Activated CD4-positive, alpha-beta T cell treated with anti-CD3 and anti-CD28 coated beads for 36 hours (primary cell): ENCODE measurements around the gene CCNB1IP1. TPM values are rescaled to one million over a fixed set of nuclear protein-coding genes. Genes with fewer than 3 reads are reported as not detected.

Source experiments
- ATAC-seq: fragments of 200-7000 bp; cut with Tn5 transposase; one replicate; pipeline ENCODE4 v1.10.0; 2021; ENCODE audit warnings: mild to moderate bottlenecking, moderate library complexity
- CTCF ChIA-PET: fragments of 350-600 bp; sonication (Branson Sonifier 250); formaldehyde crosslinking; loops from one replicate; lab custom pipeline; 2021; ENCODE audit warnings: antibody characterized with exemption; lab: Charles Lee
- POLR2A ChIA-PET: fragments of 350-600 bp; sonication (Branson Sonifier 250); formaldehyde crosslinking; loops from one replicate; lab custom pipeline; 2021; ENCODE audit warnings: antibody characterized with exemption, inconsistent platforms; lab: Charles Lee
- DNase-seq: peaks from one replicate; pipeline ENCODE4 v3.0.0-alpha.2; 2020
- H3K27ac Mint-ChIP-seq: one replicate; pipeline ENCODE4 v1.8.0; 2021; ENCODE audit warnings: mixed read lengths
- H3K27me3 Mint-ChIP-seq: one replicate; pipeline ENCODE4 v1.8.0; 2021; ENCODE audit warnings: mixed read lengths
- H3K36me3 Mint-ChIP-seq: one replicate; pipeline ENCODE4 v1.8.0; 2021; ENCODE audit warnings: low read depth, mixed read lengths
- H3K4me1 Mint-ChIP-seq: one replicate; pipeline ENCODE4 v1.8.0; 2021; ENCODE audit warnings: mixed read lengths
- H3K4me3 Mint-ChIP-seq: one replicate; pipeline ENCODE4 v1.8.0; 2021; ENCODE audit warnings: mild to moderate bottlenecking, moderate library complexity, mixed read lengths
- H3K9me3 Mint-ChIP-seq: one replicate; pipeline ENCODE4 v1.8.0; 2021; ENCODE audit warnings: low read depth, mixed read lengths
- intact Hi-C, 2 experiments: fragments of 100-400 bp; cut with DNase I in 1 of 2; cut with micrococcal nuclease in 1 of 2; formaldehyde crosslinking; loops; one replicate each; pipeline versions ENCODE4 v1.14.2 to v1.15.1; 2022 to 2024; cut with DNase I, micrococcal nuclease
- total RNA-seq, 2 experiments: library from RNA; stranded (reverse); gene quantifications; one replicate each; pipeline ENCODE4 v1.2.3, GENCODE V29; 2021

CCNB1IP1 gene
- total RNA-seq, 2 experiments from 2014 or later = 57.4 to 67.0 TPM

GRCh38 chr14:20334017-20334416 lies 938 bp upstream of the CCNB1IP1 start:
- Mint-ChIP-seq H3K4me3 (no peak overlapping the region), H3K27ac (peak overlapping the region; percentile 95), H3K36me3 (peaks cover 13% of the 10 kb centered on the region), H3K9me3 (no peaks in the 10 kb centered on the region), H3K27me3 (no peaks in the 10 kb centered on the region), H3K4me1 (peaks cover 27% of the 10 kb centered on the region)
- no peak for DNase-seq
- no peak for ATAC-seq
- POLR2A ChIA-PET = interaction anchor here (2.5 kb wide), 1 partner anchor 9 kb away, joined by 32 read pairs; the partner anchor contains the start of gene PARP2
- CTCF ChIA-PET = interaction anchor here (0.6 to 2.4 kb wide), 8 partner anchors 9 to 770 kb away, joined by 3 to 32 read pairs (median 5); partner anchors contain the start of genes PARP2 and PIP4P1
- intact Hi-C loops = no loop called here

- no peaks in the 10 kb centered on the region for H3K27me3 Mint-ChIP-seq
- peak overlapping the region; percentile 98 for H3K4me3 Mint-ChIP-seq
- H3K9me3 Mint-ChIP-seq = no peaks in the 10 kb centered on the region
- ATAC-seq (peak; percentile 20), DNase-seq (no peak)
- H3K27ac Mint-ChIP-seq = peak overlapping the region; percentile 95
- peaks cover 17% of the 10 kb centered on the region for H3K36me3 Mint-ChIP-seq
- intact Hi-C loops = loop anchor here (1.0 to 2.0 kb wide), 7 partner anchors 10 to 349 kb away; partner anchors contain the start of genes APEX1 (in 2 of the 2), PARP2 (in 2 of the 2), OSGEP (in 1 of the 2) and TEP1 (in 1 of the 2)
- POLR2A ChIA-PET = interaction anchor here (2.5 kb wide), 1 partner anchor 10 kb away, joined by 32 read pairs; the partner anchor contains the start of gene PARP2
- CTCF ChIA-PET = interaction anchor here (0.7 to 2.4 kb wide), 7 partner anchors 10 to 771 kb away, joined by 3 to 32 read pairs (median 5); partner anchors contain the start of genes PARP2 and PIP4P1
- H3K4me1 Mint-ChIP-seq = peaks cover 32% of the 10 kb centered on the region
These were observed 389 bp upstream of the CCNB1IP1 start for GRCh38 chr14:20333494-20333841.

- no peak for DNase-seq
- Mint-ChIP-seq H3K36me3 (peaks cover 19% of the 10 kb centered on the region), H3K9me3 (no peaks in the 10 kb centered on the region), H3K4me3 (peak overlapping the region; percentile 98), H3K27me3 (no peaks in the 10 kb centered on the region), H3K27ac (peak overlapping the region; percentile 95), H3K4me1 (peaks cover 41% of the 10 kb centered on the region)
- CTCF ChIA-PET = interaction anchor here (2.4 kb wide), 2 partner anchors 11 to 83 kb away, joined by 7 to 32 read pairs; partner anchors contain the start of gene PARP2
- no peak for ATAC-seq
- intact Hi-C loops = loop anchor here (2.0 kb wide), 4 partner anchors 26 to 350 kb away; partner anchors contain the start of genes APEX1 (in 1 of the 2), OSGEP (in 1 of the 2) and TEP1 (in 1 of the 2)
- POLR2A ChIA-PET = interaction anchor here (2.5 kb wide), 1 partner anchor 11 kb away, joined by 32 read pairs; the partner anchor contains the start of gene PARP2
These were observed 670 bp downstream of the CCNB1IP1 start for GRCh38 chr14:20332431-20332787.

- ChIA-PET CTCF (interaction anchor here (1.1 kb wide), 1 partner anchor 10 kb away, joined by 3 read pairs; no protein-coding TSS in a partner anchor), POLR2A (no interaction called here)
- no peaks in the 10 kb centered on the region for H3K9me3 Mint-ChIP-seq
- H3K36me3 Mint-ChIP-seq = peaks cover 30% of the 10 kb centered on the region
- no peak for ATAC-seq
- H3K4me3 Mint-ChIP-seq = peak overlapping the region; percentile 98
- H3K27ac Mint-ChIP-seq = peak overlapping the region; percentile 59
- intact Hi-C loops = no loop called here
- H3K27me3 Mint-ChIP-seq = no peaks in the 10 kb centered on the region
- H3K4me1 Mint-ChIP-seq = peaks cover 45% of the 10 kb centered on the region
- DNase-seq = no peak
These were observed 1.9 kb downstream of the CCNB1IP1 start for GRCh38 chr14:20331053-20331613.

- H3K27me3 Mint-ChIP-seq = no peaks in the 10 kb centered on the region
- intact Hi-C loops = loop anchor here in 1 of 2 experiments (5.0 kb wide), 1 partner anchor 543 kb away; no protein-coding TSS in a partner anchor
- peaks cover 36% of the 10 kb centered on the region for H3K36me3 Mint-ChIP-seq
- ATAC-seq (no peak), DNase-seq (no peak)
- H3K4me3 Mint-ChIP-seq = no peak overlapping the region
- POLR2A ChIA-PET = interaction anchor here (1.7 kb wide), 1 partner anchor 14 kb away, joined by 5 read pairs; the partner anchor contains the start of gene PARP2
- no peaks in the 10 kb centered on the region for H3K9me3 Mint-ChIP-seq
- H3K4me1 Mint-ChIP-seq = peaks cover 42% of the 10 kb centered on the region
- CTCF ChIA-PET = interaction anchor here (0.6 to 5.7 kb wide), 10 partner anchors 11 to 362 kb away, joined by 3 to 81 read pairs (median 4); partner anchors contain the start of gene PARP2
- H3K27ac Mint-ChIP-seq = no peak overlapping the region
These were observed 3.7 kb downstream of the CCNB1IP1 start for GRCh38 chr14:20329355-20329754.

GRCh38 chr14:20328705-20329104 lies 4.4 kb downstream of the CCNB1IP1 start:
- no peaks in the 10 kb centered on the region for H3K27me3 Mint-ChIP-seq
- DNase-seq (no peak), ATAC-seq (no peak)
- ChIA-PET POLR2A (interaction anchor here (1.7 kb wide), 1 partner anchor 14 kb away, joined by 5 read pairs; the partner anchor contains the start of gene PARP2), CTCF (interaction anchor here (0.9 to 5.7 kb wide), 16 partner anchors 11 to 363 kb away, joined by 3 to 81 read pairs (median 8); partner anchors contain the start of genes PARP2, TEP1 and TTC5)
- no peak overlapping the region for H3K4me3 Mint-ChIP-seq
- H3K4me1 Mint-ChIP-seq = peaks cover 41% of the 10 kb centered on the region
- peak overlapping the region; percentile 31 for H3K27ac Mint-ChIP-seq
- peaks cover 41% of the 10 kb centered on the region for H3K36me3 Mint-ChIP-seq
- intact Hi-C loops = loop anchor here in 1 of 2 experiments (5.0 kb wide), 1 partner anchor 544 kb away; no protein-coding TSS in a partner anchor
- H3K9me3 Mint-ChIP-seq = no peaks in the 10 kb centered on the region

GRCh38 chr14:20327005-20327869 lies 5.8 kb downstream of the CCNB1IP1 start:
- Mint-ChIP-seq H3K27me3 (no peaks in the 10 kb centered on the region), H3K9me3 (no peaks in the 10 kb centered on the region), H3K4me1 (peaks cover 37% of the 10 kb centered on the region), H3K27ac (peak overlapping the region; percentile 44), H3K4me3 (no peak overlapping the region), H3K36me3 (peaks cover 49% of the 10 kb centered on the region)
- peak; percentile 71 for ATAC-seq
- POLR2A ChIA-PET = interaction anchor here (1.4 kb wide), 1 partner anchor 16 kb away, joined by 5 read pairs; the partner anchor contains the start of gene PARP2
- CTCF ChIA-PET = interaction anchor here (0.6 to 5.7 kb wide), 38 partner anchors 8 to 363 kb away, joined by 3 to 81 read pairs (median 4); partner anchors contain the start of genes APEX1, PARP2, PIP4P1 and RNASE4
- no peak for DNase-seq
- intact Hi-C loops = loop anchor here (1.0 to 5.0 kb wide), 7 partner anchors 16 to 545 kb away; partner anchors contain the start of genes PARP2 (in 2 of the 2), APEX1 (in 1 of the 2) and TEP1 (in 1 of the 2)

GRCh38 chr14:20317720-20318119 lies 15.4 kb downstream of the CCNB1IP1 start:
- CTCF ChIA-PET = interaction anchor here (1.0 to 1.7 kb wide), 3 partner anchors 10 to 12 kb away, joined by 3 to 10 read pairs (median 5); partner anchors contain the start of gene TTC5
- Mint-ChIP-seq H3K27ac (no peak overlapping the region), H3K36me3 (peaks cover 47% of the 10 kb centered on the region)

GRCh38 chr14:20314026-20314425 lies 19.1 kb downstream of the CCNB1IP1 start:
- no peak overlapping the region for H3K27ac Mint-ChIP-seq
- no peaks in the 10 kb centered on the region for H3K27me3 Mint-ChIP-seq
- ATAC-seq (no peak), DNase-seq (no peak)
- no peaks in the 10 kb centered on the region for H3K9me3 Mint-ChIP-seq
- H3K4me3 Mint-ChIP-seq = no peak overlapping the region
- no peaks in the 10 kb centered on the region for H3K4me1 Mint-ChIP-seq
- ChIA-PET POLR2A (no interaction called here), CTCF (interaction anchor here (0.6 kb wide), 1 partner anchor 39 kb away, joined by 3 read pairs; no protein-coding TSS in a partner anchor)
- intact Hi-C loops = no loop called here
- H3K36me3 Mint-ChIP-seq = peaks cover 48% of the 10 kb centered on the region

More at GRCh38 chr14:20317720-20318119, 15.4 kb downstream of the CCNB1IP1 start:
- POLR2A ChIA-PET = interaction anchor here (0.6 kb wide), 1 partner anchor 201 kb away, joined by 4 read pairs; no protein-coding TSS in a partner anchor
- Mint-ChIP-seq H3K27me3 (no peaks in the 10 kb centered on the region), H3K9me3 (no peaks in the 10 kb centered on the region), H3K4me1 (no peaks in the 10 kb centered on the region), H3K4me3 (no peak overlapping the region)
- DNase-seq = no peak
- no peak for ATAC-seq
- intact Hi-C loops = no loop called here

GRCh38 chr14:20306079-20306423 lies 27.0 kb downstream of the CCNB1IP1 start:
- peaks cover 23% of the 10 kb centered on the region for H3K4me1 Mint-ChIP-seq
- peak overlapping the region; percentile 82 for H3K27ac Mint-ChIP-seq
- H3K27me3 Mint-ChIP-seq = no peaks in the 10 kb centered on the region
- ATAC-seq = no peak
- no peak for DNase-seq
- CTCF ChIA-PET = interaction anchor here (0.7 to 2.2 kb wide), 14 partner anchors 11 to 375 kb away, joined by 3 to 13 read pairs (median 4); partner anchors contain the start of genes OR11H4 and PARP2
- POLR2A ChIA-PET = no interaction called here
- no peaks in the 10 kb centered on the region for H3K9me3 Mint-ChIP-seq
- peaks cover 4% of the 10 kb centered on the region for H3K36me3 Mint-ChIP-seq
- peak overlapping the region; percentile 82 for H3K4me3 Mint-ChIP-seq
- intact Hi-C loops = loop anchor here in 1 of 2 experiments (2.0 kb wide), 1 partner anchor 27 kb away; the partner anchor contains the start of gene CCNB1IP1
